Sigmoid colon (tissue), 7 donors: ENCODE measurements around the gene SLC16A6. TPM values are rescaled to one million over a fixed set of nuclear protein-coding genes. Genes with fewer than 3 reads are reported as not detected.
"Not testable (repeated sequence)": the region's sequence is repeated elsewhere in the genome, so short reads cannot be mapped to it uniquely, and the experiment has no call there.

ENCODE experiments used
- DNase-seq: peaks from one replicate; pipeline ENCODE4 v3.0.0-alpha.2; 2019
- H3K27ac ChIP-seq, 4 donors: fragments of 200-600 bp; sonication (generic); one replicate each; pipeline ENCODE4 v1.5.1; 2016 to 2019; ENCODE audit warnings: mild to moderate bottlenecking in 1 of 4
- H3K27me3 ChIP-seq, 3 donors: fragments of 200-600 bp; sonication (generic); one replicate each; pipeline ENCODE4 v1.5.1; 2019; ENCODE audit warnings: mild to moderate bottlenecking in 1 of 3
- H3K36me3 ChIP-seq, 4 donors: fragments of 200-600 bp; sonication (generic); one replicate each; pipeline ENCODE4 v1.5.1; 2016 to 2019
- H3K4me1 ChIP-seq, 4 donors: fragments of 200-600 bp; sonication (generic); one replicate each; pipeline ENCODE4 v1.5.1; 2017 to 2019
- H3K4me3 ChIP-seq, 4 donors: fragments of 200-600 bp; sonication (generic); one replicate each; pipeline ENCODE4 v1.5.1; 2017 to 2019; ENCODE audit warnings: mild to moderate bottlenecking in 2 of 4, moderate library complexity in 1 of 4
- H3K9me3 ChIP-seq, 4 donors: fragments of 200-600 bp in 3 of 4; sonication (generic) in 3 of 4; one replicate each; pipeline versions ENCODE4 v1.5.1 to v1.6.1; 2013 to 2019
- EP300 ChIP-seq, 4 donors: sonication (generic); formaldehyde crosslinking; IDR thresholded peaks; one replicate each; pipeline ENCODE4 v1.6.1; 2017; ENCODE audit warnings: antibody characterized with exemption in 4 of 4
- POLR2A ChIP-seq, 2 donors: fragments of 450-650 bp; IDR thresholded peaks; one replicate each; pipeline ENCODE4 v1.6.1; 2016; ENCODE audit warnings: antibody characterized with exemption in 2 of 2, mild to moderate bottlenecking in 2 of 2, moderate library complexity in 2 of 2
- POLR2AphosphoS5 ChIP-seq, 4 donors: sonication (generic); formaldehyde crosslinking; IDR thresholded peaks; one replicate each; pipeline ENCODE4 v1.6.1; 2017; ENCODE audit warnings: antibody characterized with exemption in 4 of 4
- WGBS, 2 donors: extraction: QIAGEN DNeasy Blood & Tissue Kit; methylation state at CpG; one replicate each; pipeline ENCODE4 v1.1.7; 2013; 5-methylcytosine and 5-hydroxymethylcytosine counted together
- intact Hi-C: fragments of 100-400 bp; cut with DNase I; formaldehyde crosslinking; loops from one replicate; pipeline ENCODE4 v1.15.1; 2023
- polyA plus RNA-seq, 3 donors: library from polyadenylated mRNA; stranded (reverse); fragments of 200-250 nt; gene quantifications; one replicate each; pipeline ENCODE4 v1.2.3, GENCODE V29; 2013
- total RNA-seq, 4 donors: library from RNA; depleted of rRNA; stranded (reverse); fragments of >200 nt; gene quantifications; one replicate each; pipeline ENCODE4 v1.1.0, GENCODE V29; 2016
- TF ChIP-seq, protein P1 (sequence below), 4 experiments: fragments of 450-650 bp in 3 of 4; fragments of 200-600 bp in 1 of 4; IDR thresholded peaks; one replicate each; pipeline ENCODE4 v1.5.1; 2016 to 2019; ENCODE audit warnings: antibody characterized with exemption in 4 of 4, mild to moderate bottlenecking in 3 of 4, moderate library complexity in 2 of 4
- donor health status: healthy with polysubstance abuse.
- donor health status: Bipolar disorder and iron deficiency.
- donor health status: healthy.

SLC16A6 gene
- total and polyA plus RNA-seq, 7 donors, result 0.14 to 2.1 (median 0.67) TPM; not detected in 4

DNA sequence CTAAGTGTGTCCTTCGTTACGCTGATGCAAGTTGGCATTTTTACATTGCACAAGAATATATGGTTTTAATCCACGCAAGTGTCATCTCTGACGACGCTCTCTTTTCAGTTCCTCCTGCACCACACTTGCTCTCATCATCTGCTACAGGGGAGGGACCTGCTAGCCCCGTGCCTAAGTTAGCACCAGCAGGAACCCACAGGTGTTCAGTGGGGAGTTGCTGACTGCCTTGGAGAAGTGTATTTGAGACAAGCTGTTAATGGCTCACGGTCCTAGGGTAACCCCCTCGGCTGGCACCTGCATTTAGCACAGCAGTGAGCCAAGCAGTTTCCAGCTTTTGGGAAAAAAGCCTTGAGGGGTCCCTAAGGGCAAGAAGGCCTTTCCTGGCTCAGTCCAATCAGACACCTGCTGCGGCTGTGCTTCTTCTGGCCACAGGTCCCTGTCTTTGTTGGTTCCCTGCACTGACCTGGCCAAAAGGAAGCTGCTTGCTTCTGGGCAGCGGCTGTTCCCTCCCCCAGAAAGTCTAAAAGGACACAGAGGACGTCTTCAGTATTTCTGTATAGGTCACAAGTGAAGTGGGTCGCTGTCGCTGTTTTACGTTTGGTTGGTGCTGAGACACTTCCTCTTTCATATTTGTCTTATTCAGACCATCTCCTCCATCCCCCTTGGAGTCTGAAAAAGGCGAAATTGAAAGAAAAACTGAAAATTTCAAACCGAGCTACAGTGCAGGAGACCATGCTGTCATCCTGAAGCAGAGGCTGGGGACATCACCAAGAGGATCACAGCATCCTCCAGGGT is 53.4 kb downstream of the SLC16A6 start:
- 42 to 63% methylated on average over 16 of the region's 16 CpGs for WGBS, 2 donors
- TF ChIP-seq POLR2AphosphoS5 (IDR thresholded peaks at IDR 0.05) (peak in 2 of 4 donors; percentile 41 to 42), EP300 (IDR thresholded peaks at IDR 0.05) (peak; percentile 35 to 88 (median 67))
- H3K27me3 ChIP-seq, H3K4me1 ChIP-seq, H3K36me3 ChIP-seq, intact Hi-C loops, H3K9me3 ChIP-seq, H3K4me3 ChIP-seq: not testable (repeated sequence)
- peak; percentile 72 for DNase-seq
- H3K27ac ChIP-seq, result peak overlapping the region; percentile 29 to 65 (median 62)

DNA sequence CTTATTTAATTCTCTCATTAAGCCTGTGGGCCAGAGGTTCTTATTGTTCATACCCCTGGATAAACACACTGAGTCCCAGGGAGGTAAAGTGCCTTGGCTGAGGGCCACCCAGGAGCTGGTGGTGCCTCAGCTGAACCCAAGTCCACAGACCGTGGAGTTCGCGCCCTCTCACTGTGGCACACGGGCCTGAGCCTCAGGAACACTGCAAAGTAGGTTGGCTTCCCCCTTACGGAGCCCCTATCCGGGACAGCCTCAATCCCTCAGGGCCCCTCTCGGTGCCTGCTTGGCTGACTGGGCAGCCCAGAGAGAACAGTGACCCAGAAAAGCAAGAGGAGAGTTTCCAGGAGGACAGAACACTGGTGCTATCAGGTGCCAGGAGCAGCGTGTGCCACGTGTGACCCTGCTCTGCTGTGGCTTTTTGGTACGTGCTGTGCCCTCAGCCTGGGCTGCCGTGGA is 55.6 kb downstream of the SLC16A6 start:
- H3K4me3 ChIP-seq, H3K36me3 ChIP-seq, intact Hi-C loops, H3K4me1 ChIP-seq, H3K27me3 ChIP-seq, H3K9me3 ChIP-seq, DNase-seq: not testable (repeated sequence)
- peak overlapping the region; percentile 52 to 60 (median 54) for H3K27ac ChIP-seq
- WGBS, 2 donors, result 80 to 86% methylated on average over 11 of the region's 11 CpGs

DNA sequence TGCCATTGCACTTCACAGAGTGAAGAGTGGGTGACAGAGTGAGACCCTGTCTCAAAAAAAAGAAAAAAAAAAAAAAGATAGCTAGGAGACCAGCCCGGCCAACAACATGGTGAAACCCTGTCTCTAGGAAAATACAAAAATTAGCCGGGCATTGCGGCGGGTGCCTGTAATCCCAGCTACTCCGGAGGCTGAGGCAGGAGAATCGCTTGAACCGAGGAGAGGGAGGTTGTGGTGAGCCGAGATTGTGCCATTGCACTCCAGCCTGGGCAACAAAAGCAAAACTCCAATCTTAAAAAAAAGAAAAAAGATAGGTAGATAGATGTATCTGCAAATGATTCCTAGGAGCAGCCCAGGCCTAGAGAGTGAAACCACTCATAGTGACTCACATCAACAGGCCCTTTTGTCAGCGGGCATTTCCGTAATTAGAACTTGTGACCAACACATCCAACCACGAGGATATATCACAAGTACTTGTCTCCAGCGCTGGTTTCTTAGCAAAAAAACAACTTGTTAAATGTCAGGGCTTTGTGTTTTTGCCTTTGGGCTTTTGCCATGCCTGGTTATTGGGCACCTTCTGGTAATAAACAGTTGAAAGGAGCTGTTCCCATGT is 56.1 kb downstream of the SLC16A6 start:
- H3K27ac ChIP-seq, result peak overlapping the region; percentile 52 to 60 (median 54)
- H3K27me3 ChIP-seq, H3K9me3 ChIP-seq, H3K4me3 ChIP-seq, H3K4me1 ChIP-seq, intact Hi-C loops, H3K36me3 ChIP-seq, DNase-seq: not testable (repeated sequence)
- peak in 1 of 4 donors; percentile 31 for TF ChIP-seq POLR2AphosphoS5 (IDR thresholded peaks at IDR 0.05)
- TF ChIP-seq EP300 (IDR thresholded peaks at IDR 0.05), result peak in 1 of 4 donors; percentile 59
- 80 to 87% methylated on average over 12 of the region's 12 CpGs for WGBS, 2 donors

DNA sequence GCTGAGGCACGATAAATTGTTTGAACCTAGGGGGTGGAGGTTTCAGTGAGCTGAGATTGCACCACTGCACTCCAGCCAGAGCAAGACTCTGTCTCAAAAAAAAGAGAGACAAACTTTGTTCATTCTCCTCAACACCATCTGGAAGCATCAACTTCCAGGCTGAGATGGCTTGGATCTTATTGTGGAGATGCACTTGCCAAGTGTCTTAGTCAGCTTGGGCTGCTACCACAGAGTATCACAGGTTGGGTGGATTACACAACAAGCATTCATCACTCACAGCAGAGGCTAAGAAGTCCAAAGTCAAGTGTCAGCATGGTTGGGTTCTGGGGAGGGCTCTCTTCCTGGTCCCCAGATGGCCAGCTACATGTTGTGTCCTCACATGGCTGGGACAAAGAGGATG is 58.2 kb downstream of the SLC16A6 start:
- H3K9me3 ChIP-seq, H3K4me1 ChIP-seq, H3K36me3 ChIP-seq, intact Hi-C loops, H3K27me3 ChIP-seq, H3K4me3 ChIP-seq: not testable (repeated sequence)
- peak in 3 of 4 donors; percentile 10 to 40 (median 24) for TF ChIP-seq POLR2AphosphoS5 (IDR thresholded peaks at IDR 0.05)
- WGBS, 2 donors, result 80 to 85% methylated on average over 1 of the region's 1 CpG
- DNase-seq, result peak; percentile 72
- H3K27ac ChIP-seq, result peak overlapping the region in 1 of 4 donors; percentile 41

DNA sequence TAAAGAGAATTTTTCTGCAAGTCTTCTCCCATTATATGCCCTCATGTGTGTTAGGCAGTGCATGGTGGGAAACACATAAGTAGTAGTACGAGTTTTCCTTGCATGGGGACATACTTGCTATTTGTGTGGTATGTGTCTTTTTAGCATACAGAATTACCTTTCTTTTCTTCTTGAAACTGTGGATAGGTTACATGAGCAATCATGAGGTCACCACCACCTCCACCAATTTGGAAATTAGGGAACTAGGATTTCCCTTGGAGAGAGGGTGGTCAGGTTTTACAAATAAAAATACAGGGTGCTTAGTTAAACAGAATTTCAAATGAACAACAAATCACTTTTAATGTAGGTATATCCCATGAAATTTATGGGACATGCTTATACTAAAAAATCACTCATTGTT is 59.4 kb downstream of the SLC16A6 start:
- no peaks in the 10 kb centered on the region for H3K4me1 ChIP-seq
- H3K27ac ChIP-seq, result no peak overlapping the region
- no peak overlapping the region for H3K4me3 ChIP-seq
- intact Hi-C loops, result no loop called here
- TF ChIP-seq EP300 (IDR thresholded peaks at IDR 0.05) (no peak), POLR2A (IDR thresholded peaks at IDR 0.05) (no peak), POLR2AphosphoS5 (IDR thresholded peaks at IDR 0.05) (no peak)
- TF ChIP-seq, protein P1, sequence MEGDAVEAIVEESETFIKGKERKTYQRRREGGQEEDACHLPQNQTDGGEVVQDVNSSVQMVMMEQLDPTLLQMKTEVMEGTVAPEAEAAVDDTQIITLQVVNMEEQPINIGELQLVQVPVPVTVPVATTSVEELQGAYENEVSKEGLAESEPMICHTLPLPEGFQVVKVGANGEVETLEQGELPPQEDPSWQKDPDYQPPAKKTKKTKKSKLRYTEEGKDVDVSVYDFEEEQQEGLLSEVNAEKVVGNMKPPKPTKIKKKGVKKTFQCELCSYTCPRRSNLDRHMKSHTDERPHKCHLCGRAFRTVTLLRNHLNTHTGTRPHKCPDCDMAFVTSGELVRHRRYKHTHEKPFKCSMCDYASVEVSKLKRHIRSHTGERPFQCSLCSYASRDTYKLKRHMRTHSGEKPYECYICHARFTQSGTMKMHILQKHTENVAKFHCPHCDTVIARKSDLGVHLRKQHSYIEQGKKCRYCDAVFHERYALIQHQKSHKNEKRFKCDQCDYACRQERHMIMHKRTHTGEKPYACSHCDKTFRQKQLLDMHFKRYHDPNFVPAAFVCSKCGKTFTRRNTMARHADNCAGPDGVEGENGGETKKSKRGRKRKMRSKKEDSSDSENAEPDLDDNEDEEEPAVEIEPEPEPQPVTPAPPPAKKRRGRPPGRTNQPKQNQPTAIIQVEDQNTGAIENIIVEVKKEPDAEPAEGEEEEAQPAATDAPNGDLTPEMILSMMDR (IDR thresholded peaks at IDR 0.05), result no peak
- 92% methylated on average over 1 of the region's 1 CpG; no CpG with 5 or more reads in 1 of the 2 donors for whole genome bisulfite sequencing, 2 donors
- no peak for DNase-seq
- H3K9me3 ChIP-seq, result no peaks in the 10 kb centered on the region
- no peaks in the 10 kb centered on the region for H3K27me3 ChIP-seq
- no peaks in the 10 kb centered on the region for H3K36me3 ChIP-seq

DNA sequence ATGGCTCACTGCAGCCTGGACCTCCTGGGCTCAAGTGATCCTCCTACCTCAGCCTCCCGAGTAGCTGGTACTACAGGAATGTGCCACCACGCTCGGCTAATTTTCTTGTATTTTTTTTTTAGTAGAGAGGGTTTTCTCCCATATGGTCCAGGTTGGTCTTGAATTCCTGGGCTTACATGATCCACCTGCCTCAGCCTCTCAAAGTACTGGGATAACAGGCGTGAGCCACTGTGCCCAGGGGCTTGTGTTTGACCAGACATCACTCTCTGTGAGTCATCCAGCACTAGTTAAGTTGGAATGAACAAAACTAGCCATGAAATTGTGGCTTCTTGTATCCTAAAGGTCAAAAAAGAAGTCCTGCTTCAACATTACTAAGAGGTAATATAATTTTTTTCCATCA is 59.8 kb downstream of the SLC16A6 start:
- H3K4me3 ChIP-seq, H3K4me1 ChIP-seq, H3K36me3 ChIP-seq, H3K9me3 ChIP-seq, intact Hi-C loops, H3K27ac ChIP-seq, H3K27me3 ChIP-seq, DNase-seq: not testable (repeated sequence)
- WGBS, 2 donors, result 95 to 96% methylated on average over 4 of the region's 4 CpGs

DNA sequence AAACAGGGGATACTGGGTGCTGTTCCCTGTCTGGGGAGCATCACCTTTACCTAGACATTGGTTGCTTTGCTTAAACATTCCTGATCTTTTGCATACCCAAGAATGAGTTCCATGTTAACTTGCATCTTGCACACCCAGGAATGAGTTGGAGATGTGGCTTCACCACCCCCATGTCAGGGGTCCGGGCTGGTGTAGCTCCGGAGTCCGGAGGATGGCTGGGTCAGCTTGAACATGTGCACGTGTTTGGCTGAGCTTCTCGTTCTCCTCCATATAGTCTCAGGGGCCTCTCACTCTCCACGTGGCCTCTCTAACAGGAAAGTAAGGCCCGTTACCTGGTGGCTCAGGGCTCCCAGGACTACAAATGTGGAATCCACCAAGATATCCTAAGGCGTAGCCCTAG is 61.3 kb downstream of the SLC16A6 start:
- Histone ChIP-seq H3K27ac (no peak overlapping the region), H3K27me3 (no peaks in the 10 kb centered on the region), H3K36me3 (no peaks in the 10 kb centered on the region), H3K9me3 (no peaks in the 10 kb centered on the region), H3K4me3 (no peak overlapping the region), H3K4me1 (no peaks in the 10 kb centered on the region)
- 90 to 94% methylated on average over 8 of the region's 8 CpGs for WGBS, 2 donors
- intact Hi-C loops, result no loop called here
- no peak for DNase-seq
- TF ChIP-seq POLR2AphosphoS5 (IDR thresholded peaks at IDR 0.05), result no peak
